Mucosa of rectum (tissue), 2 donors: ENCODE measurements around the gene ABI3BP.

Experiments
- H3K27ac ChIP-seq, 2 donors: one replicate each; pipeline ENCODE4 v1.7.0; 2013; ENCODE audit warnings: inconsistent platforms in 2 of 2, low read depth in 2 of 2, low read length in 2 of 2
- H3K27me3 ChIP-seq, 2 donors: one replicate each; pipeline ENCODE4 v1.7.0; 2013; ENCODE audit warnings: low read length in 2 of 2; ENCODE audit not compliant: control insufficient read depth in 2 of 2, insufficient read depth in 2 of 2
- H3K36me3 ChIP-seq, 2 donors: one replicate each; pipeline ENCODE4 v1.7.0; 2013; ENCODE audit warnings: low read length in 2 of 2; ENCODE audit not compliant: control insufficient read depth in 2 of 2, insufficient read depth in 2 of 2
- H3K4me1 ChIP-seq, 2 donors: one replicate each; pipeline ENCODE4 v1.7.0; 2013; ENCODE audit warnings: low read length in 2 of 2, mild to moderate bottlenecking in 1 of 2; ENCODE audit not compliant: control insufficient read depth in 2 of 2, insufficient read depth in 2 of 2
- H3K4me3 ChIP-seq, 2 donors: one replicate each; pipeline ENCODE4 v1.7.0; 2013; ENCODE audit warnings: low read length in 2 of 2
- H3K9ac ChIP-seq, 2 donors: one replicate each; pipeline ENCODE4 v1.7.0; 2013; ENCODE audit warnings: low read length in 2 of 2, low read depth in 1 of 2, mild to moderate bottlenecking in 1 of 2
- H3K9me3 ChIP-seq, 2 donors: one replicate each; pipeline ENCODE4 v1.7.0; 2013; ENCODE audit warnings: low read length in 2 of 2; ENCODE audit not compliant: control insufficient read depth in 2 of 2
- donor health status: healthy.
- donor health status: Normal muscosa, but diverticular disease.

ABI3BP gene

DNA sequence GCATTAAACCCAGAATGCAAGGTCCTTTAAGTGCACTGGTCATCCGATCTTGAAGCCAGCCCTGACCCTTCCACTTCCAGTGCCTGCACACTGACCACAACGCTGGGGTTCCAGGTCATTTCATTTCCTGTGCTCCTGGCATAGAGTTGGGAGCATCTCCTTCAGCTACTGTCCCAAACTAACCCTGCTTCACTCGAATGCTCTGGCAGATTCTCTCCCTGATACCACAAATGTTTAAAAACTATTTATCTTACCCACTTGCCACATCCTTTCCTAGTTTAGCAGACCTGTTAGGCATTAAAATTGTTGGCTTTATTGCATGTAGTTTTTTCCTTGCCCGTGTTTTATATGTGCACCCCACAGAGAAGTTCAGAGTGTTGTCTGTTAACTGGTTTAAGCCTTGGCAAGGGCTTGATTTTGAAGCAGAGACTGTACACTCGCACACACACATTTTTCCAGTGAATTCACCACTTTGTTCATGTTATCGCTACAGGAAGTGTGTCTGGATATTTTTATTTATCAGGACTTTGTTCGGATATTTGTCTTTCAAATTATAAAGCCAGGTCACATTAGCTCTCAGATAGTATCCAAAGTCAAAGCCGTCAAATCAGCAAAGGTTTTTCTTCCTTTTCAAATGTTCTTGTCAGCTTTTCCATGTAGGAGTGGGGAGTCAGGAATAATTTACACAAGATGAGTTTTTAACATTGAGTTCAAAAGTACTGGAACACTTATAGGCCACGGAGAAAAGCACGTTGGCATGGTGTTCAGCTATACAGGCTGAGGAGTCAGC lies 77.3 kb downstream of the ABI3BP start:
- H3K27ac ChIP-seq, result no peak overlapping the region
- no peak overlapping the region for H3K4me3 ChIP-seq
- H3K9me3 ChIP-seq, result no peaks in the 10 kb centered on the region
- H3K36me3 ChIP-seq, result no peaks in the 10 kb centered on the region
- no peaks in the 10 kb centered on the region for H3K27me3 ChIP-seq
- H3K9ac ChIP-seq, result no peak overlapping the region
- no peaks in the 10 kb centered on the region for H3K4me1 ChIP-seq

DNA sequence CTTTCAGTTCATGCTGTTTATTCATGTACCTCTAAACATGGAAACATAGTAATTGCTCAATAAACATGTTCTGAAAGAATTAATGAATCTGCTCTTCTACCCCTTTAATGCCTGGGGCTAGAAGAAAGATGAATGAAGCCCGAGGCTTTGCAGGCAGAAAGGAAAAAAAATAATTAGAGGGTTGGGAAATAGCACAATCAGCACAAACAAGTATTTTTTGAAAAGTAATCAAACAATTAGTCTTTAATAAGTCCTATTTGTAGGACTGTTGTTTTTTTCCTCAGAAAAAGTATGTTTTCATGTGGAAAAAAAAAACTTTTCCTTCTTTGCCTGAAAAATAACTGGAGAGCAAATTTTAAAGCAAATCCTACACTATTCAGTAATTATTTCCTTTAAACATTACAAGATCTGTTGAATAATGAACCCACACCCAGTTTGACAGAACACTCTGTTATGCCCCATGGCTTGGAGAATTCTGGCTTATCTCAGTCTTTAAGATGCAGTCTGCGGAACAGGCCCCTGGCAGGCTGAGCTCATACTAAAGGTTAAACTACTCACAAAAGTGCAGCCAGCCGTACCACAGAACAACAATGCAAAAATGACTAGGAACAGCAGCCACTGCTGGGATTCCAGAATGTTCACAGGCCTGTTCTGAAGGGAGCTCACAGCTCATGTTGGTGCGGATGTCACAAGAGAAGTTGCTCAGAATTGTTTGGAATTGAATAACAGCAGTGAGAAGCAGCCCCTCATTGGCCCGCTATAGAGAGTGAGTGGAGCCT lies 79.2 kb downstream of the ABI3BP start:
- Histone ChIP-seq H3K27me3 (no peaks in the 10 kb centered on the region), H3K36me3 (no peaks in the 10 kb centered on the region), H3K9ac (no peak overlapping the region), H3K9me3 (no peaks in the 10 kb centered on the region), H3K27ac (no peak overlapping the region), H3K4me1 (no peaks in the 10 kb centered on the region), H3K4me3 (no peak overlapping the region)

DNA sequence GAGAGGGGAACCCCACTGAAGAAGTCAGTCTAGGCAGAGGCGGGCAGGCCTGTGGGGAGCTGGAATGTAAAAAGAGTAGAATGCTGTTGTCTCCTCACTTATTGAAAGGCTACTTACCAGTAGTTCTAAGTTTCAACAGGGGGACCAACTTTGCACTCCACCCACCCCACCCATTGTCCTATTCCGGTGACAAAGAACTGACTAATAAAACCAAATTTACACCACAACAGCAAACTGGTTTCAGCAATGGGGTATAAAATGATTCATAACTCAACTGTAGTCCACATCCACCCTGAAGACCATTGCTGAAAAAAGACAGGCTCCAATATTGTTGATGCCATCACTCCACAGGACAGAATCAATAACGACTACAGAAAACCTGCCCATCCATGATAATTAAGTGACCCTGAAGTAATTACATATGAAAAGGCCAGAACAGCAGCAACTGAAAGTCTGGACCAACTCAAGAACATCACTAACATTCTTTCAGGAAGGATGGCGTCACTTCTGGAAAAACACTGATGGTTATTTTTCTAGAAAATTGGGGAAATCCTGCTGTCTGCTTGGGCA lies 80.2 kb downstream of the ABI3BP start:
- no peaks in the 10 kb centered on the region for H3K9me3 ChIP-seq
- H3K27me3 ChIP-seq, result no peaks in the 10 kb centered on the region
- no peaks in the 10 kb centered on the region for H3K36me3 ChIP-seq
- no peak overlapping the region for H3K4me3 ChIP-seq
- no peak overlapping the region for H3K27ac ChIP-seq
- H3K9ac ChIP-seq, result no peak overlapping the region
- H3K4me1 ChIP-seq, result no peaks in the 10 kb centered on the region

DNA sequence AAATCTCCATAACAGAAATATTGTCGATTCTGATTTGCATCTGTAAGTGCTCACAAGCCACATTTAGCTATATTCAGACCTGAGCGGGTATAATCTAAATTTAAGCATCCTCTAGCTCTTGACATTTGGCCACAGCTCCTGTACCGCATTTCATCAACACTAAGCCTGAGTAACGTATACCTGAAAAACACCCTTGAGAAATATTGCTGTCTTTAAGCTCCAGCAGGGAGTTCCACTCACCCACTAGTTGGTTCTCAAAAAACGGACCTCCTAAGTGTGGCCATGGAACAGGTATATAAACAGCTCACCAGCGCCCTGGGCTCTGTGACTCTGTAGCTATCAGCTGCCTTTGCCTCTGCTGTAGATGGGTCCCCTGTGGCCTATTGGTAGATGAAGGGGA lies 80.7 kb downstream of the ABI3BP start:
- H3K27me3 ChIP-seq, result no peaks in the 10 kb centered on the region
- no peak overlapping the region for H3K4me3 ChIP-seq
- H3K27ac ChIP-seq, result no peak overlapping the region
- H3K9ac ChIP-seq, result no peak overlapping the region
- H3K4me1 ChIP-seq, result no peaks in the 10 kb centered on the region
- H3K9me3 ChIP-seq, result no peaks in the 10 kb centered on the region
- H3K36me3 ChIP-seq, result no peaks in the 10 kb centered on the region

DNA sequence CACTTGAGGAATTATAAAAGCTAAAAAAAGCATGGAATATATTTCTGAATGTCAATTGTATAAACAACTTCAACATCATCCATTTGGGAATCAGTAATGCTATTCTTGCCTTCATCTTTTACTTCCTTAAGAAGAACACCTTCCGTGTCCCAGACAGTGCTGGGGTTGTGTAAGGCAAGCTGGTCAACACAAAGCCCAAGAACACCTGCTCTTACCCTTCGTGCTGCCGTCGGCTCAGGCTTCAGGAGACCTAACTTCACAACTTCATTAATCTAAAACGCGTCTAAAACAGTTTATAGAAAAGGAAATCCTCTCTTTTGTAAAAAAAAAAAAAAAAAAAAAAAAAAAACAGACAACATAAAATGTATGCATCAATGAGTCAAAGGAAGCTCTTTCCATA lies 81.3 kb downstream of the ABI3BP start:
- Histone ChIP-seq H3K27me3 (no peaks in the 10 kb centered on the region), H3K27ac (no peak overlapping the region), H3K9ac (no peak overlapping the region), H3K9me3 (no peaks in the 10 kb centered on the region), H3K36me3 (no peaks in the 10 kb centered on the region), H3K4me1 (no peaks in the 10 kb centered on the region), H3K4me3 (no peak overlapping the region)

DNA sequence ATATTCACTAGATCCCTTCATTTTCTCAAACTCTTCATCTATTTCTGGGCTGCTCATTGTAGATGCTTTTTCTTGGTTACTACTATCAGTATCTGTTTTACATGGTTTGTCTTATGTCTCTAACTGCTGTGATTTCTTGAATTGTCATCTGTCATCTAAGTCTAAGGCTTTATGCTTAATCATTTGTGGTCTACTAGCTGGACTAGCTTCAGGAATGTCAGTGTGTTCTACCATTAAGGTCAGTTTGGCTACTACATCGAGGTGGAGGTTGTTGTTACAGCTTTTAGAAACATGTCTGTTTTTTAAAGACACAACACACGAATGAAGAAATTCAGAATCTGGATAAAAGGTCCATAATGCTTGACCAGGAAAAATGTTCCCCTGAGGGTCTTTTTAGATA lies 82.2 kb downstream of the ABI3BP start:
- Histone ChIP-seq H3K27ac (no peak overlapping the region), H3K9me3 (no peaks in the 10 kb centered on the region), H3K4me3 (no peak overlapping the region), H3K36me3 (no peaks in the 10 kb centered on the region), H3K9ac (no peak overlapping the region), H3K27me3 (no peaks in the 10 kb centered on the region), H3K4me1 (no peaks in the 10 kb centered on the region)

DNA sequence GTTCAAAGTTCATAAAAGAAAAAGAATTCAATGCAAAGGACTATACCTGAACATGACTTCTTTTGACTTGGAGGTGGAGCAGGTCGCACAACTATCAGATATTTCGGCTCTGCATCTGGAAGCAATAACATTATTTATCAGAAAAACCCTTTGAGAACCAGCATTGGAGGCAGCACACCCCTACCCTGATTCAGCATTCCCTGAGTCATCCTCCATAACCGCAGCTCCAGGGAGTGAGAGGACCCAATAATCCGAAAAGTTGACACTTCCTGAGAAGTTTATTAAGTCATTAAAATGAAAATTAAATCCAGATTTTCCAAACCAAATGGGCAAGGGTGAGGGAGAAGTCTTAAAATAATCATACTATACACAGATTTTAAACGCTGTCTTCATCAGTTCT lies 90.6 kb downstream of the ABI3BP start:
- Histone ChIP-seq H3K9me3 (no peaks in the 10 kb centered on the region), H3K4me1 (no peaks in the 10 kb centered on the region), H3K27ac (no peak overlapping the region), H3K9ac (no peak overlapping the region), H3K4me3 (no peak overlapping the region), H3K27me3 (no peaks in the 10 kb centered on the region), H3K36me3 (no peaks in the 10 kb centered on the region)

DNA sequence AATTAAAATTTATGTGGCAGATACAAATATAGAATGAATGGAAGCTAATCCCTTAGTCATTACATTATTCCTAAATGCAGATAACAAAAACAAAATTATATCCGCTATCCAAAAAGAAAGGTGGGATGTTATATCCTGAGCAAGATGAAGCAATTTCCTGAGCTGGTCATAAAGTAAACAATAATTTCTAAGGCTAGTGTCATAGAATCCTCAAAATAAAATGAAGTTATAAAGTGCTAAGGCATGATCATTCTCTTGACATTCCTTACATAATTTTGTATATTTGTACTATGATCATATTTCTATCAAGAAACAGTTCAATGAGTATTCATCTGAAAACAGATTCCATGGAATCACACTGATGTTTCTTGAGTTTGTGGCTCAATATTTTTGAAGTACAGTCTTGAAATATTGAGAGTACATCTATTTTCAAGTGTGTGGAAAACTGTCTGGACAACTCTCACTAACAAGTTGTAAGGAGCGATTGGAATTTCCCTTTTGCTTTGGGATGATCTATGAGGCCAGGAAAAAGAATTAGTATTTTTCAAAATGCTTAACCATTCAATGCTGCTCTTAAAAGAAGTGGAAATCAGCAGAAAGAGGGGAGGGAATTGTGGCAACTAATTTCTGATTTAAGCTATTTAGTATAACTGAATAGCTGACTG lies 92.4 kb downstream of the ABI3BP start:
- Histone ChIP-seq H3K27me3 (no peaks in the 10 kb centered on the region), H3K36me3 (no peaks in the 10 kb centered on the region), H3K27ac (no peak overlapping the region), H3K4me3 (no peak overlapping the region), H3K4me1 (no peaks in the 10 kb centered on the region), H3K9ac (no peak overlapping the region), H3K9me3 (no peaks in the 10 kb centered on the region)

DNA sequence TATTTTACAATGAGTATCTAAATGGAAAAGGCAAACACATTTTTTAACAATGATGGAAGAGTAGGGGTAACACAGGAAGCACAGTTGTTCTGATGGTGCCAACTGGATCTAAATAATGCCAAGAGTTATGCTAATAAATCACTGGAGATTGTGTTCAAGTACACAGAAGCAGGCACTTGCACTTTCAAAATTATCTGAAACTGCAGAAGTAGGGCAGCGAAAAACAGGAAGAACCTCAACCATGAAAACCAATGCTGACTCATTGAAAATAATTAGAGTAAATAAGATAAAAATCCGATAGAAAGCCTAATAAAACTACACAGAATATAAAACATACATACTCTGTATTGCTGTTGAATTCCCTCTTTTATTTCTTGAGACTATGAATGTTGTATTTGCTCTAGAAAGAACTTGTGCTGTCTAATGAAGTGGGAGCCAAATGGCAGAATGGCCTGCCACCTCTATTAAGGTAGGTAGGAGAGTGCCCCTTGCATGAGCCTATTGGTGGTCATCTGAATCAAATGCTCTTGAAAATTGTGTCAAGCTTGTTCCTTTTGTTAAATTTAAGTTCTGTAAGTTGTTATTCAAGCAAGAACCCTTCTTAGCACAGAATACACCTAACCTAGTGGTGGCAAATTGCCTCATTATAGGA lies 93.7 kb downstream of the ABI3BP start:
- Histone ChIP-seq H3K9me3 (no peaks in the 10 kb centered on the region), H3K4me1 (no peaks in the 10 kb centered on the region), H3K36me3 (no peaks in the 10 kb centered on the region), H3K27ac (no peak overlapping the region), H3K9ac (no peak overlapping the region), H3K4me3 (no peak overlapping the region), H3K27me3 (no peaks in the 10 kb centered on the region)
